Activated CD4-positive, alpha-beta memory T cell treated with anti-CD3 and anti-CD28 coated beads, Interleukin-2, amount 10 ng/mL, durations not matched to agents 7 days and 5 days (primary cell): ENCODE measurements around the gene CAB39. TPM values are rescaled to one million over a fixed set of nuclear protein-coding genes. Genes with fewer than 3 reads are reported as not detected.

ENCODE experiments used
- CTCF ChIA-PET: fragments of 350-600 bp; sonication (Branson Sonifier 250); formaldehyde crosslinking; loops from one replicate; lab custom pipeline; 2021; ENCODE audit warnings: antibody characterized with exemption, inconsistent platforms; lab: Charles Lee
- POLR2A ChIA-PET: fragments of 350-600 bp; sonication (Branson Sonifier 250); formaldehyde crosslinking; loops from one replicate; lab custom pipeline; 2021; ENCODE audit warnings: antibody characterized with exemption; lab: Charles Lee
- DNase-seq: peaks from one replicate; pipeline ENCODE4 v3.0.0-alpha.2; 2020
- H3K27ac Mint-ChIP-seq: one replicate; pipeline ENCODE4 v1.8.0; 2021; ENCODE audit warnings: mild to moderate bottlenecking, mixed read lengths
- H3K27me3 Mint-ChIP-seq: one replicate; pipeline ENCODE4 v1.8.0; 2021; ENCODE audit warnings: mixed read lengths
- H3K36me3 Mint-ChIP-seq: one replicate; pipeline ENCODE4 v1.8.0; 2021; ENCODE audit warnings: low read depth, mixed read lengths
- H3K4me1 Mint-ChIP-seq: one replicate; pipeline ENCODE4 v1.8.0; 2021; ENCODE audit warnings: mixed read lengths
- H3K4me3 Mint-ChIP-seq: one replicate; pipeline ENCODE4 v1.8.0; 2021; ENCODE audit warnings: mild to moderate bottlenecking, mixed read lengths
- H3K9me3 Mint-ChIP-seq: one replicate; pipeline ENCODE4 v1.8.0; 2021; ENCODE audit warnings: mixed read lengths
- total RNA-seq, 2 experiments: library from RNA; stranded (reverse); gene quantifications; one replicate each; pipeline ENCODE4 v1.2.3, GENCODE V29; 2021

CAB39 gene
- total RNA-seq, 2 experiments from 2014 or later, result 156 to 161 TPM

DNA sequence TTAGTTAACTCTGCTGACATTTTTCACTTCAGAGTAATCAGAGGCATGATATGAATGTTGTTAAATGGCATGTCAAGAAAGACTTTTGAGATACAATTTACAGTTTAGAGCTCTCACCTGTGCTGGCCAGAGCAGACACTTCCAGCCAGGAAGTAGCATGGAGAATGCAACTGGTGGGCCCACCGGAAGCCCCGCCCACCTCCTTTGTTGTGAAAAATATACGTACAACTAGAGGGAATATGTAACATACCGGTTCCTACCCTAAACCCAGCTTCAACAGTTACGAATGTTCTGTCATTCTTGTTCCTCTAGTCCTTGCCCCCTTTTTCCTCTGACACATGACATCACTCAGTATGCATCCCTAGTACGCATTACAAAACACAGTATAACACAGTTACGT, 81.9 kb downstream of the CAB39 start:
- peaks cover 49% of the 10 kb centered on the region for H3K4me1 Mint-ChIP-seq
- ChIA-PET CTCF (interaction anchor here (0.8 to 4.1 kb wide), 9 partner anchors 14 to 150 kb away, joined by 3 to 29 read pairs (median 4); no protein-coding TSS in a partner anchor), POLR2A (interaction anchor here (0.6 to 11.0 kb wide), 17 partner anchors 9 to 467 kb away, joined by 3 to 155 read pairs (median 4); partner anchors contain the start of genes CAB39 and SP140L)
- peak overlapping the region; percentile 96 for H3K27ac Mint-ChIP-seq
- peaks cover 69% of the 10 kb centered on the region for H3K36me3 Mint-ChIP-seq
- no peaks in the 10 kb centered on the region for H3K27me3 Mint-ChIP-seq
- peak overlapping the region; percentile 71 for H3K4me3 Mint-ChIP-seq
- peaks cover 14% of the 10 kb centered on the region for H3K9me3 Mint-ChIP-seq
- peak; percentile 48 for DNase-seq

DNA sequence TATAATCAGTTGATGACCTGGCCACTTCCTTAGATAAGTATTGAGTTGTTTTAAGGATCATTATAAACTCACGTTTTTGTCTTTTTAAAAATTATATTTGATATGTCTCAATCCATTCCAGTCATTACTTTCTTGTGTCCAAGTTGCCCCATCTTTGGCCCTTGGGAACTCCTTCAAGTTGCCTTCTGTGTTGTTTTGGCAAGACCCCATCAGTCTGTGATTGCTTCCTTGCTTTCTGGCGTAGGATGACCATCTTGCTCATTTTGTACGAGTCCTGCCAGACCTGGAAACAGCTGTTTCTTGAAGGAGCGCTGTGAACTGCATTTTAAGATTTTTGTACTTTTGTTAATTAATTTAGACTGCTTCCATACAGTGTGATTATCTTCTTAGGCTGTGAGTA, 83.2 kb downstream of the CAB39 start:
- Mint-ChIP-seq H3K9me3 (peaks cover 11% of the 10 kb centered on the region), H3K27me3 (no peaks in the 10 kb centered on the region), H3K36me3 (peaks cover 69% of the 10 kb centered on the region), H3K4me3 (no peak overlapping the region), H3K4me1 (peaks cover 45% of the 10 kb centered on the region), H3K27ac (peak overlapping the region; percentile 96)
- CTCF ChIA-PET, result interaction anchor here (0.6 to 3.6 kb wide), 6 partner anchors 14 to 152 kb away, joined by 3 to 59 read pairs (median 4); partner anchors contain the start of gene CAB39
- POLR2A ChIA-PET, result interaction anchor here (1.5 to 11.0 kb wide), 3 partner anchors 10 to 82 kb away, joined by 3 to 155 read pairs (median 46); partner anchors contain the start of gene CAB39
- DNase-seq, result no peak

DNA sequence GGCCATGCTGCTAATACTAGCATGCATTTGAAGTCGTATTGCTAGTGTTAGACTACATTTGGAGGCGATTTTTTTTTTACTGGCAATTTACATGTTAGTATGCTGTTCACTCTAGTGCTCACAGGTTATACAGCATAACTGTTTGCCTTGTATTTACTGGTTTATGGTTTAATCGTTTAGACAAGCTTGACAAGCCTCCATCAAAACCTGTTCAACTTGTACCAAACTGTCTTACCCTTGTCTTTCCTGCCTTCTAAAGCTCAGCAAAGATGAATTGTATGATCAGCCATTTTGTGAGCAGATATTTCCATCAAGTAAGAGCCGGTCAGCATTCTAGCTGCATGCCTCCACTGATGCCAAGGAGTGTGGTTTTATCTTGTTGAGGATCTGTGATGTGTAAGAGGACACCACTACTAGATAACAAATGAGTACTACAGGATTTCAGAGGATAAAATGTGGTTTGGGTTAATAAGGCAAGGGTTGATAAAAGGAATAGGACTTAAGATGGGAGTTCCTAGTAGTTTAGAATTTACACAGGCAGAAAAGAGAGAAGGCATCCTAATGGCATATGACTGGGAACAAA, 83.7 kb downstream of the CAB39 start:
- Mint-ChIP-seq H3K9me3 (peaks cover 11% of the 10 kb centered on the region), H3K27ac (no peak overlapping the region), H3K27me3 (no peaks in the 10 kb centered on the region), H3K4me3 (no peak overlapping the region), H3K4me1 (peaks cover 45% of the 10 kb centered on the region), H3K36me3 (peaks cover 69% of the 10 kb centered on the region)
- ChIA-PET POLR2A (interaction anchor here (0.7 to 11.0 kb wide), 5 partner anchors 9 to 135 kb away, joined by 3 to 155 read pairs (median 5); partner anchors contain the start of gene CAB39), CTCF (interaction anchor here (0.6 to 3.6 kb wide), 10 partner anchors 10 to 152 kb away, joined by 3 to 59 read pairs (median 4); partner anchors contain the start of gene CAB39)
- no peak for DNase-seq

DNA sequence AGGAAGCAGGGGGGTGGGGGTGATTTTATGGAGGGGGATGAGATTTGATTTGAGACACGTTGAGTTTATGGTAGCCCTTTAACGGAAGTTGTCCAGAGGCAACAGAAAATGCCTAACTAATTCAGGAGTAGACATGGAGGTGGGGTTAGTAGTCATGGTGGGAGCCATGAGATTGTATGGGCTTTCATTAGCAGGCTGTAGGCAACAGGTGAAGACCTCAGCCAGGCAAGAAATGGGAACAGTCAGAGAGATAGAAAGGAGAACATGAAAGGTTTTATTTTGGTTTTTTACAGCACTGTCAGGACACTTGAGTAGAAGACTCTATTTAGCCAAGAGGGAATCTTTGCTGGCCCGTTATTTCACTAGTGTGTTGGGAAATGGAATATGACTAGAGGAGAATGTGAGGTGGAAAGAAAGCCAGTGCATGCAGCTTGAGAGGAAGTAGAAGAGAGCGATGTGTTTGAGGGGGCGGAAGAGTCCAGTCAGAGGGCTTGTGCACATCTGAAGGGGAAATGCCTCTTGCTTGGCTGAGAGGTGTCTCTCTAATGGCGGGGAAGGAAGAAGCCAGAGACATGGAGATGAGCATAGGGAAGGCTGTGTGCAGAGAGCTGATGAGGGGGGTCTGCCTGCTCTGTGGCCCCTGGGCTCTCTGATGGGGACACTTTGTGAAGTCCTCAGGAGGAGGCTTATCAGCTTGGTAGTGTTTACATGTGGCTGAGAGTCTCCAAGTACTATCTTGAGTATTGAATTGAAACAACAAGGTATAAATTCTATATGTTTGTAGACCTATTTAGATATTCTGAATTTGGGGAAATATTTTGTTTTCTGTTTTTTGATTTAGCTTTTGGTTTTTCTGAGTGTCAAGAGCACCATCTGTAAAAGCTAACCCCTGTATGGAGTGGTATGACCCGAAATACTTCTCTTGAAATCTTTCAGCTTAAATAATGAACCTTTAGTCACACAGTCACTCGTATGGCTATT, 85.2 kb downstream of the CAB39 start:
- H3K27ac Mint-ChIP-seq, result peak overlapping the region; percentile 66
- no peak overlapping the region for H3K4me3 Mint-ChIP-seq
- H3K9me3 Mint-ChIP-seq, result peaks cover 10% of the 10 kb centered on the region
- peaks cover 68% of the 10 kb centered on the region for H3K36me3 Mint-ChIP-seq
- no peaks in the 10 kb centered on the region for H3K27me3 Mint-ChIP-seq
- ChIA-PET CTCF (interaction anchor here (0.5 to 3.6 kb wide), 39 partner anchors 8 to 669 kb away, joined by 3 to 59 read pairs (median 4); partner anchors contain the start of gene CAB39), POLR2A (interaction anchor here (0.7 to 11.0 kb wide), 16 partner anchors 8 to 196 kb away, joined by 3 to 155 read pairs (median 4); no protein-coding TSS in a partner anchor)
- DNase-seq, result no peak
- peaks cover 38% of the 10 kb centered on the region for H3K4me1 Mint-ChIP-seq

DNA sequence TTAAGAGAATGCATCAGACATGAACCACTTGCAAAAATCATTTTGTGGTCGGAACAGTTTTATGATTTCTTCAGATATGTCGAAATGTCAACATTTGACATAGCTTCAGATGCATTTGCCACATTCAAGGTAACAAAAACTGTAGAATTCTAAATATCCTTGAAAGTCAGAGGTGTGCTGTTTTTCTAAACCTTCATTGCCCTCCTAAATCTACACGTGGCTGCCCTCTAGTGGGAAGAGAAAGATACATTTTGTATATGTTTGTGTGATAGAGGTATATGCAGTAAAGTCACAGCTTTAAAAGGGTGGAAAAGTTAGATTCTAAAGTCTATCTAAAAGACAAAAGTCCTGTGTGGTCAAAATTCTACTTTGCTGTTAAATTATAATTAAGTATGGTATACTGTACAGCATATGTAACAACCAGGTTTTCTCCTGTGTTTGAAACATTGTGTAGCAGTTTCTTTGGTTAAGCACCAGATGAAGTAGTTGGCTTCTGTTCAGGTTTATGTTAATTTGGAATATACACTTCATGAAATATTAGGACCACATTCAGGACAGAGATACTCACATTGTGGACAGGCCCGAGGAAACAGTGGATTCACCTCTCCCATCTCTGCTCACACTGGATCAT, 86.2 kb downstream of the CAB39 start:
- H3K36me3 Mint-ChIP-seq, result peaks cover 70% of the 10 kb centered on the region
- peaks cover 37% of the 10 kb centered on the region for H3K4me1 Mint-ChIP-seq
- no peak overlapping the region for H3K4me3 Mint-ChIP-seq
- H3K9me3 Mint-ChIP-seq, result peaks cover 5% of the 10 kb centered on the region
- POLR2A ChIA-PET, result interaction anchor here (0.6 to 11.0 kb wide), 14 partner anchors 10 to 197 kb away, joined by 3 to 155 read pairs (median 4); partner anchors contain the start of gene CAB39
- DNase-seq, result peak; percentile 48
- no peaks in the 10 kb centered on the region for H3K27me3 Mint-ChIP-seq
- CTCF ChIA-PET, result interaction anchor here (0.5 to 3.6 kb wide), 35 partner anchors 8 to 330 kb away, joined by 3 to 59 read pairs (median 4); partner anchors contain the start of gene CAB39
- H3K27ac Mint-ChIP-seq, result peak overlapping the region; percentile 66

DNA sequence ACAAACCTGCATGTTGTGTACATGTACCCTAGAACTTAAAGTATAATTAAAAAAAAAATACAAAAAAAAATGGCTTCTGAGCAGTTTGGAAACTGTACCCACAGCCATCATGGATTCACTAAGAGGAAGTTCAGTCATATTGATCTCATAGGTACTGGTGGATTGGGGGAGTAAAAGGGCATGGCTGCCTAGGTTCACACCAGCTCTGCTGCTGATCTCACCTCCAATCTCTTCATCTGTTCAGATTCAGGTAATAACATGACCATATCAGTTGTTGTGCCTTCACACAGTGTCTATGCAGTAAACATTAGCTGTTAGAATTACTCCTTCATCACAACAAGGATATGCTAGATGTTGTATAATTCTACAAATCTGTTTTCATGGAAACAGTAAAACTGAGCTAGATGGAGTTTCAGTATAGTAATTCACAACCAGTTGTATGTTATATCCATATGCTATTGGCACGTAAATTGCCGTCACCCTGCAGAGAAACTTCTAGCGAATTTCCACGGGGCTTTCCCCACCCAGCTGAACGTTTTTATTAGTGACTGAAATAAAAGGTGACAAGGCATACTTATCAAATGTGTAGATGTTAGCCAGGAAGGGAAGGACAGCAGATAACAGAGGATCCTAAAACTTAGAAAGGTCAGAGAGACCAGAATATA, 92.8 kb downstream of the CAB39 start:
- Mint-ChIP-seq H3K27ac (peak overlapping the region; percentile 6), H3K27me3 (no peaks in the 10 kb centered on the region), H3K4me1 (peaks cover 37% of the 10 kb centered on the region), H3K4me3 (no peak overlapping the region), H3K36me3 (peaks cover 74% of the 10 kb centered on the region), H3K9me3 (peaks cover 4% of the 10 kb centered on the region)
- POLR2A ChIA-PET, result interaction anchor here (0.7 to 1.2 kb wide), 3 partner anchors 9 to 91 kb away, joined by 3 to 4 read pairs (median 3); no protein-coding TSS in a partner anchor
- CTCF ChIA-PET, result interaction anchor here (0.9 to 1.3 kb wide), 4 partner anchors 9 to 137 kb away, joined by 3 to 4 read pairs (median 3); no protein-coding TSS in a partner anchor
- no peak for DNase-seq

DNA sequence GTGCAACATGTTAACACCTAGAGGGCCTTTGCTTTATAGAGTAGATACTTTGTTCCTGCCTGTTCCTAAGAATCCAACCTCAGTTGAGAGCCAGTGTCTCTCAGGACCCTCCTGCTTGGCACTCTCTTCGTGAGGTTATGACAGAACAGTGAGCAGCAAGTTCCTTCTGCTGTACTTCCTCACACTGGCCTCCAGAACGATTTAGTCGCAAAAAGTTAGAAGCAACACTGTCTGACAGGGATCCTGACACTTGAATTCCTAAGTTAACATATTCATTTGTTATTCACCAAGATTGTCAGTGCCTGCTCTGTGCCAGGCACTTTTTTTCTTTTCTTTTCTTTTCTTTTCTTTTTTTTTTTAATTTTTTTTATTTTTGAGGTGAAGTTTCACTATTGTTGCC, 95.1 kb downstream of the CAB39 start:
- no peaks in the 10 kb centered on the region for H3K9me3 Mint-ChIP-seq
- DNase-seq, result no peak
- peaks cover 30% of the 10 kb centered on the region for H3K4me1 Mint-ChIP-seq
- ChIA-PET POLR2A (no interaction called here), CTCF (no interaction called here)
- H3K4me3 Mint-ChIP-seq, result no peak overlapping the region
- H3K36me3 Mint-ChIP-seq, result peaks cover 74% of the 10 kb centered on the region
- no peaks in the 10 kb centered on the region for H3K27me3 Mint-ChIP-seq
- peak overlapping the region; percentile 24 for H3K27ac Mint-ChIP-seq

DNA sequence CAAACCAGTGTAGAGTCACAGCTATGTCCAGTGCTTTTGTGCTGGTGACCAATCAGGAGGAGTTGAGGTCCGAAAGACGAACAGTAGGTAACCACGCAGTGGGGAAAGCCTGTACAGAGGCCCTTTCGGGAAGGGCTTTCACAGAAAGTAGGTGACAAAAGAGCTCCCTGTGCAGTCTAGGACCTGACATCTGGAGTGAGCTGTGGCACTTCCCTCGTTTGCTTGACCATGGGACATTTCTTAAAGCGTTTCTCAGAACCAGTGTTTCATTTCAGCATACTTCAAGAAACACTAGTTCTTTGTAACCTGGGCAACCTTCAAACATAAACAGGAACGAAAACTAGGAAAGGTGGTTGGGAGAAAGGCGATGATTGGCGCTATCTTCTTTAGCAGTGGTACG, 96.4 kb downstream of the CAB39 start:
- DNase-seq, result no peak
- Mint-ChIP-seq H3K9me3 (no peaks in the 10 kb centered on the region), H3K27me3 (no peaks in the 10 kb centered on the region), H3K36me3 (peaks cover 71% of the 10 kb centered on the region), H3K4me1 (peaks cover 20% of the 10 kb centered on the region), H3K4me3 (no peak overlapping the region), H3K27ac (no peak overlapping the region)
- CTCF ChIA-PET, result interaction anchor here (1.1 to 4.2 kb wide), 5 partner anchors 11 to 95 kb away, joined by 3 to 18 read pairs (median 4); no protein-coding TSS in a partner anchor
- POLR2A ChIA-PET, result interaction anchor here (1.2 kb wide), 1 partner anchor 11 kb away, joined by 3 read pairs; no protein-coding TSS in a partner anchor

DNA sequence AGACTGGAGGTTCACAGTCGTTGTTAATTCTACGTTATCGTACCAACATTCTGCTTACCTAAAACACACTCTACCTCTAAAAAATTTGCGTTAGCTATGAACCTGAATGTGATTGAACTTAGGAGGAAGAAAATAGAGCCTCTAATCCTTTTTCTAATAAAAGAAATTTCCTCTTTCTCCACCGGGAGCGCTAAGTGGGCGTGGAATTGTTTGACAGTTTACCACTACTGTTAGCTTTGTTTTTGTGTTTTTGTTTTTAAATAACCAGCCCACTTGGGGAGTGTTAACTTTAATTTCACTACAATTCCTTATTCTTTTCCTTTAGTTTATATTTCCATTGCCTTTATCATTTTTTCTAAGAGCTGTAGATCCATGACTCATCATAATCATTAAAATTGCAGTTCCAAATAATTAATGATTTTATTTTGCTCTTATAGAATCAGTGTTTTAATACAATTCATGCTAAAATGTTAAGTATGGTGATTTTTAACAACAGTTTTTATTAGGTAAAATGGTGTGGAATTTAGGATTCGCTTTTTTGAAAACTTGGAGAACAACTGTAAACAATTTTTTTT, 97.1 kb downstream of the CAB39 start:
- no peaks in the 10 kb centered on the region for H3K9me3 Mint-ChIP-seq
- ChIA-PET POLR2A (interaction anchor here (1.2 kb wide), 1 partner anchor 12 kb away, joined by 3 read pairs; no protein-coding TSS in a partner anchor), CTCF (interaction anchor here (0.8 to 4.2 kb wide), 7 partner anchors 11 to 96 kb away, joined by 3 to 18 read pairs (median 3); no protein-coding TSS in a partner anchor)
- H3K4me3 Mint-ChIP-seq, result no peak overlapping the region
- peaks cover 15% of the 10 kb centered on the region for H3K4me1 Mint-ChIP-seq
- DNase-seq, result no peak
- H3K27ac Mint-ChIP-seq, result no peak overlapping the region
- H3K36me3 Mint-ChIP-seq, result peaks cover 71% of the 10 kb centered on the region
- H3K27me3 Mint-ChIP-seq, result no peaks in the 10 kb centered on the region

DNA sequence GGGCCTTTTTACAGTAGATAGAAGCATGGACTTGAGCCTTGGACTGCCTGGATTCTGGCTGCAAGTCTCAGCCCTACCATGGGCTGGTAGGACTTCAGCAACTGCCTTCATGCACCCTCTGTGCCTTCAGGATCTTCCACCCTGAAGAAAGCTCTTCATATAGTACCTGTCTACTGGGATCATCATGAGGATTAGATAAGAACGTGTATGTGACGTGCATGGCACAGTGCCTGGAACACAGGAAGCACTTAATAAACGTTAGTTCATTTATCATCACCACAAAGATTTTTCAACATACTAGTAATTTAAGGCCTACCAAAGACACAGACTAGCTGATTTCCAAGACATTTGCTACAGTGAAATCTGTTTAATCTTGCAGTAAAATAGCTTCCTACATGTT, 98.9 kb downstream of the CAB39 start:
- H3K36me3 Mint-ChIP-seq, result peaks cover 74% of the 10 kb centered on the region
- H3K27ac Mint-ChIP-seq, result no peak overlapping the region
- CTCF ChIA-PET, result interaction anchor here (2.0 to 4.2 kb wide), 2 partner anchors 13 kb away, joined by 6 to 18 read pairs; no protein-coding TSS in a partner anchor
- POLR2A ChIA-PET, result no interaction called here
- peaks cover 9% of the 10 kb centered on the region for H3K4me1 Mint-ChIP-seq
- DNase-seq, result no peak
- no peaks in the 10 kb centered on the region for H3K27me3 Mint-ChIP-seq
- no peaks in the 10 kb centered on the region for H3K9me3 Mint-ChIP-seq
- no peak overlapping the region for H3K4me3 Mint-ChIP-seq

DNA sequence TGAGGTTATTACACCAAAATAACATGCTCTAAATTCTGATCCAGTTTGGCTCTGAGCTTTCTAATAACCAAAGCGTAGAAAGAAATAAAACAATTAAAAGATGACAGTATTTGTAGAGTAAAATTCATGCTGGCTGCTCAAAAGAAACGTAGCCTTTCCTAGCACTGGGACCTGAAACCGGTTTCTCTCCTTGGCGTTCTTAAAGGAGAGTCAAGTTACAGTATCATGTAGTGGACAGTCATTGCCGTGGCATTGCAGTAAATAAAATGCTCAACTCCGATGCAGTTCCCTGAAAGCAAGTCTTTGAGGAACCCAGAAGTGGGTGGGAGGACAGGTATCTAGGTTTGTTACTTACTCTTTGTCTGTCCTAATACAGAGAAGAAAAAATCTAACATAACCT, 99.4 kb downstream of the CAB39 start:
- no peak overlapping the region for H3K27ac Mint-ChIP-seq
- no peaks in the 10 kb centered on the region for H3K9me3 Mint-ChIP-seq
- peaks cover 80% of the 10 kb centered on the region for H3K36me3 Mint-ChIP-seq
- H3K4me3 Mint-ChIP-seq, result no peak overlapping the region
- H3K4me1 Mint-ChIP-seq, result peaks cover 9% of the 10 kb centered on the region
- H3K27me3 Mint-ChIP-seq, result no peaks in the 10 kb centered on the region
- POLR2A ChIA-PET, result interaction anchor here (1.1 kb wide), 1 partner anchor 98 kb away, joined by 3 read pairs; no protein-coding TSS in a partner anchor
- CTCF ChIA-PET, result interaction anchor here (0.5 to 4.2 kb wide), 3 partner anchors 12 to 500 kb away, joined by 3 to 18 read pairs (median 6); no protein-coding TSS in a partner anchor
- no peak for DNase-seq
